HEK293 (cell line): ENCODE results near the gene CDKL5.

Experiments used
- ZNF140 ChIP-seq: fragments of 450-650 bp; formaldehyde crosslinking; IDR thresholded peaks from 2 replicates; pipeline ENCODE4 v1.5.1; 2016; ENCODE audit warnings: missing biosample characterization, missing genetic modification characterization
- ZNF768 ChIP-seq: fragments of 450-650 bp; formaldehyde crosslinking; IDR thresholded peaks from 2 replicates; pipeline ENCODE4 v1.5.1; 2018; ENCODE audit warnings: missing biosample characterization, mild to moderate bottlenecking, missing genetic modification characterization
- TF ChIP-seq, protein P1 (sequence below): fragments of 450-650 bp; formaldehyde crosslinking; IDR thresholded peaks from 2 replicates; pipeline ENCODE4 v1.5.1; 2016; ENCODE audit warnings: missing biosample characterization, missing genetic modification characterization
- TF ChIP-seq, protein P2 (sequence below): fragments of 450-650 bp; formaldehyde crosslinking; IDR thresholded peaks from 2 replicates; pipeline ENCODE4 v1.5.1; 2016; ENCODE audit warnings: missing biosample characterization, missing genetic modification characterization

- TF ChIP-seq ZNF768 (tag by site-specific recombination) (no peak), ZNF140 (tag by site-specific recombination) (no peak)
- TF ChIP-seq, protein P1, sequence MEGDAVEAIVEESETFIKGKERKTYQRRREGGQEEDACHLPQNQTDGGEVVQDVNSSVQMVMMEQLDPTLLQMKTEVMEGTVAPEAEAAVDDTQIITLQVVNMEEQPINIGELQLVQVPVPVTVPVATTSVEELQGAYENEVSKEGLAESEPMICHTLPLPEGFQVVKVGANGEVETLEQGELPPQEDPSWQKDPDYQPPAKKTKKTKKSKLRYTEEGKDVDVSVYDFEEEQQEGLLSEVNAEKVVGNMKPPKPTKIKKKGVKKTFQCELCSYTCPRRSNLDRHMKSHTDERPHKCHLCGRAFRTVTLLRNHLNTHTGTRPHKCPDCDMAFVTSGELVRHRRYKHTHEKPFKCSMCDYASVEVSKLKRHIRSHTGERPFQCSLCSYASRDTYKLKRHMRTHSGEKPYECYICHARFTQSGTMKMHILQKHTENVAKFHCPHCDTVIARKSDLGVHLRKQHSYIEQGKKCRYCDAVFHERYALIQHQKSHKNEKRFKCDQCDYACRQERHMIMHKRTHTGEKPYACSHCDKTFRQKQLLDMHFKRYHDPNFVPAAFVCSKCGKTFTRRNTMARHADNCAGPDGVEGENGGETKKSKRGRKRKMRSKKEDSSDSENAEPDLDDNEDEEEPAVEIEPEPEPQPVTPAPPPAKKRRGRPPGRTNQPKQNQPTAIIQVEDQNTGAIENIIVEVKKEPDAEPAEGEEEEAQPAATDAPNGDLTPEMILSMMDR (tag by site-specific recombination): no peak
- TF ChIP-seq, protein P2, sequence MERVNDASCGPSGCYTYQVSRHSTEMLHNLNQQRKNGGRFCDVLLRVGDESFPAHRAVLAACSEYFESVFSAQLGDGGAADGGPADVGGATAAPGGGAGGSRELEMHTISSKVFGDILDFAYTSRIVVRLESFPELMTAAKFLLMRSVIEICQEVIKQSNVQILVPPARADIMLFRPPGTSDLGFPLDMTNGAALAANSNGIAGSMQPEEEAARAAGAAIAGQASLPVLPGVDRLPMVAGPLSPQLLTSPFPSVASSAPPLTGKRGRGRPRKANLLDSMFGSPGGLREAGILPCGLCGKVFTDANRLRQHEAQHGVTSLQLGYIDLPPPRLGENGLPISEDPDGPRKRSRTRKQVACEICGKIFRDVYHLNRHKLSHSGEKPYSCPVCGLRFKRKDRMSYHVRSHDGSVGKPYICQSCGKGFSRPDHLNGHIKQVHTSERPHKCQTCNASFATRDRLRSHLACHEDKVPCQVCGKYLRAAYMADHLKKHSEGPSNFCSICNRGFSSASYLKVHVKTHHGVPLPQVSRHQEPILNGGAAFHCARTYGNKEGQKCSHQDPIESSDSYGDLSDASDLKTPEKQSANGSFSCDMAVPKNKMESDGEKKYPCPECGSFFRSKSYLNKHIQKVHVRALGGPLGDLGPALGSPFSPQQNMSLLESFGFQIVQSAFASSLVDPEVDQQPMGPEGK: no peak
These were observed 168.7 kb downstream of the CDKL5 start for GRCh38 chrX:18594079-18594478.
